Measurements from ENCODE around the gene TBX6. TPM values are rescaled to one million over a fixed set of nuclear protein-coding genes. Genes with fewer than 3 reads are reported as not detected.

Gene TBX6
- total RNA-seq, 4 donors from 2014 or later: 0.36 to 0.56 TPM; not detected in 2

DNA sequence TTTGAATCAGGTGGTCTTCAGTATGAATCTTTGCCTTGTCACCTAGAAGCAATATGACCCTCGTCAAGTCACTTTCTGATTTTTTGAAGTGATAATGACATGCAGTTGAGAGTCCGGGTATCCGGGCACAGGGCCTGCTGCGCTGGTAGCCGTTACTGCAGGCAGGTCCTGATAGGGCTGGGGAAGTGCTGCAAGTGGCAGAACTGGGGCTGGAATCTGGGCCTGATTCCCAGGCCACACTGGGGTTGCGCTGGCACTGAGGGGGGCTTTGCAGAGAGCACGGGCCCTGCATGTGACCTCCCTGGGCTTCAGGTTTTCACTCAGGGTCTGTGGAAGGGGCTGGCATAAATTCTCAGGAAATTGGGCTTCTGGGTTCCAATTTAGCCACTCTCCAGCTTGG, 13.0 kb downstream of the TBX6 start:
- TF ChIP-seq, protein P1, sequence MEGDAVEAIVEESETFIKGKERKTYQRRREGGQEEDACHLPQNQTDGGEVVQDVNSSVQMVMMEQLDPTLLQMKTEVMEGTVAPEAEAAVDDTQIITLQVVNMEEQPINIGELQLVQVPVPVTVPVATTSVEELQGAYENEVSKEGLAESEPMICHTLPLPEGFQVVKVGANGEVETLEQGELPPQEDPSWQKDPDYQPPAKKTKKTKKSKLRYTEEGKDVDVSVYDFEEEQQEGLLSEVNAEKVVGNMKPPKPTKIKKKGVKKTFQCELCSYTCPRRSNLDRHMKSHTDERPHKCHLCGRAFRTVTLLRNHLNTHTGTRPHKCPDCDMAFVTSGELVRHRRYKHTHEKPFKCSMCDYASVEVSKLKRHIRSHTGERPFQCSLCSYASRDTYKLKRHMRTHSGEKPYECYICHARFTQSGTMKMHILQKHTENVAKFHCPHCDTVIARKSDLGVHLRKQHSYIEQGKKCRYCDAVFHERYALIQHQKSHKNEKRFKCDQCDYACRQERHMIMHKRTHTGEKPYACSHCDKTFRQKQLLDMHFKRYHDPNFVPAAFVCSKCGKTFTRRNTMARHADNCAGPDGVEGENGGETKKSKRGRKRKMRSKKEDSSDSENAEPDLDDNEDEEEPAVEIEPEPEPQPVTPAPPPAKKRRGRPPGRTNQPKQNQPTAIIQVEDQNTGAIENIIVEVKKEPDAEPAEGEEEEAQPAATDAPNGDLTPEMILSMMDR (IDR thresholded peaks at IDR 0.05): no peak
- DNase-seq (ENCODE audit: low spot score) (no peak), ATAC-seq (ENCODE audit: low FRiP score) (no peak)

DNA sequence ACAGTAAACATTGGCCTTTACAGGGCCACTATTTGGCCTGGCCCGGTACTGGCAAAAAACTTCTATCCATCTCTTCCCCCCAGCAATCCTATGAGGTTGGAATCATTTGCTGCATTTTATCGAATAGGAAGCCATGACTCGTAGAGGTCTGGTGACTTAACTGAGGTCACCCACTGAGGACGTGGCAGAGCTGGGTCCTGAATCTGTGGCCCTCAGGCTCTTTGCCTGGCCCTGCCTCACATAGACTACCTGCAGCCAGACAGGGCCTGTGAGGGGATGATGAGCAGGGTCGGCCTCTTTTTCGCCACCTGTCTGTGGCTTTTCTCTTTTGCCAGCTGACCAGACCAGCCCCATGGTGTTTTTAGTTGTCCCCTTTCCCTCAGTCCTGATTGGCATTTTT, 14.1 kb downstream of the TBX6 start:
- TF ChIP-seq, protein P1 (IDR thresholded peaks at IDR 0.05): no peak
- DNase-seq (ENCODE audit: low spot score) (no peak), ATAC-seq (ENCODE audit: low FRiP score) (no peak)

DNA sequence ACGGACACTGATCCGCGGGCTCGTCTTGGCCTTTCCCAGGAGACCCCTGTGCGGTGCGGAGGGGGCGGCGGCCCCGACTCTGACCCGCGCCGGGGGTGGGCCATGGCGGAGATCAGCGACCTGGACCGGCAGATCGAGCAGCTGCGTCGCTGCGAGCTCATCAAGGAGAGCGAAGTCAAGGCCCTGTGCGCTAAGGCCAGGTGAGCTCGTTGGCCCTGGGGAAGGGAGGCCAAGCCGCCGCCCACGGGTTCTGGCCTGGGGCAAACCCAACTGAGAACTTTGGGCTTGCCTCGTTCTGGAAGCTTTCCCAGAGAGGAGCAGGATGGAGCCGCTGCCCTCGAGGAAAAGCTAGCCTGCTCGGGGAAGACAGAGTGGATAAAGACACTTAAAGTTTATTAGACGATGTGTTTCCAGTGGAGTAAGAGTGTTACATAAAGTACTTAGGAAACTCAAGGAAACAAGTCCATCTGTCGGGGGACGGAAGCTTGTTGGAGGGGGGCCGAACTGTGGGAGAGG, 15.4 kb downstream of the TBX6 start:
- TF ChIP-seq, protein P1 (IDR thresholded peaks at IDR 0.05): no peak
- peak; percentile 35 for ATAC-seq (ENCODE audit: low FRiP score)
- DNase-seq (ENCODE audit: low spot score): no peak

- ATAC-seq (ENCODE audit: low FRiP score): peak; percentile 90
- peak; percentile 82 for DNase-seq (ENCODE audit: low spot score)
- TF ChIP-seq, protein P1 (IDR thresholded peaks at IDR 0.05): no peak
Measured at GRCh38 chr16:30075503-30076275, 16.0 kb downstream of the TBX6 start, which contains the start of gene PPP4C. Gene PPP4C, plus strand, starts transcription at chr16:30075994. Its CDS starts 384 bp downstream, at chr16:30076378.

DNA sequence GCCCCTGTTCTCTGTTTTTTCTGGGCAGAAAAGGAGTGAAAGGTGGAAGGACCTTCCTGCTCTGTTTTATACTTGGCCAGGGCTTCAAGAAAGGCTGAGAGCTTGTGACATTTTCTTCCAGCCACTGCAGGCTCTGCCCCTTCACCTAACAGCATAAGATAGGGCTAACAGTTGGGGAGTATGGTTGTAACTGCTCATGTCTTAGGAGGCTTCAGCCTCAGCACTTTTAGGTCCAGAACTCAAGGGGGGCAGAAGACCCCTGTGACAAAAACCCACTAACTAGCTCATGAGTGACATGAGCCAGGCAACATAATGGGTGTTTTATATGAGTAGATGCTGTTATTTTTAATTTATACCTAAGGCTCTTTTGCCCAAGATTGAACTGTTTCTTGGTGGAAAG, 21.2 kb downstream of the TBX6 start:
- TF ChIP-seq, protein P1 (IDR thresholded peaks at IDR 0.05): no peak
- no peak for DNase-seq (ENCODE audit: low spot score)
- ATAC-seq (ENCODE audit: low FRiP score): no peak

GRCh38 chr16:30069611-30070462, 21.9 kb downstream of the TBX6 start:
- DNase-seq (ENCODE audit: low spot score) (no peak), ATAC-seq (ENCODE audit: low FRiP score) (no peak)

More at GRCh38 chr16:30069611-30070462, 21.9 kb downstream of the TBX6 start:
- TF ChIP-seq, protein P1 (IDR thresholded peaks at IDR 0.05): no peak
